Smooth muscle cell (in vitro differentiated cells): ENCODE measurements around the gene LHFPL5. TPM values are rescaled to one million over a fixed set of nuclear protein-coding genes. Genes with fewer than 3 reads are reported as not detected.

Source experiments
- DNase-seq: peaks from one replicate; lab custom pipeline; 2025; ENCODE audit not compliant: unreplicated experiment; lab: John Stamatoyannopoulos, UW
- H2AFZ ChIP-seq: fragments of 200-600 bp; sonication (generic); 2 replicates; pipeline ENCODE4 v1.6.0; 2016; ENCODE audit warnings: antibody characterized with exemption, low read depth, mild to moderate bottlenecking
- H3F3A ChIP-seq: fragments of 200-600 bp; sonication (generic); 2 replicates; pipeline ENCODE4 v1.6.0; 2017; ENCODE audit warnings: antibody characterized with exemption, low read depth
- H3K27ac ChIP-seq: fragments of 200-600 bp; sonication (generic); 2 replicates; pipeline ENCODE4 v1.5.1; 2016; ENCODE audit warnings: low read depth, mild to moderate bottlenecking
- H3K27me3 ChIP-seq: fragments of 200-600 bp; sonication (generic); 2 replicates; pipeline ENCODE4 v1.6.1; 2016; ENCODE audit warnings: low read depth, mild to moderate bottlenecking
- H3K36me3 ChIP-seq: fragments of 200-600 bp; sonication (generic); 2 replicates; pipeline ENCODE4 v1.5.1; 2016; ENCODE audit warnings: low read depth
- H3K4me1 ChIP-seq: fragments of 200-600 bp; sonication (generic); 2 replicates; pipeline ENCODE4 v1.5.1; 2016; ENCODE audit warnings: low read depth
- H3K4me2 ChIP-seq: fragments of 200-600 bp; sonication (generic); 2 replicates; pipeline ENCODE4 v1.6.0; 2016; ENCODE audit warnings: mild to moderate bottlenecking
- H3K4me3 ChIP-seq: fragments of 200-600 bp; sonication (generic); 2 replicates; pipeline ENCODE4 v1.5.1; 2016; ENCODE audit warnings: mild to moderate bottlenecking
- H3K79me2 ChIP-seq: fragments of 200-600 bp; sonication (generic); 2 replicates; pipeline ENCODE4 v1.6.0; 2016; ENCODE audit warnings: low read depth, mild to moderate bottlenecking
- H3K9ac ChIP-seq: fragments of 200-600 bp; sonication (generic); 2 replicates; pipeline ENCODE4 v1.6.0; 2016; ENCODE audit warnings: low read depth
- H3K9me3 ChIP-seq: fragments of 200-600 bp; sonication (generic); replicated peaks from 2 replicates; pipeline ENCODE4 v1.5.1; 2016; ENCODE audit warnings: low read depth
- H4K20me1 ChIP-seq: fragments of 200-600 bp; sonication (generic); 2 replicates; pipeline ENCODE4 v1.6.0; 2016; ENCODE audit warnings: low read depth
- WGBS: methylation state at CpG from one replicate; pipeline ENCODE4 v1.1.7; 2016; ENCODE audit warnings: low lambda C conversion rate; 5-methylcytosine and 5-hydroxymethylcytosine counted together
- polyA plus RNA-seq: library from polyadenylated mRNA; unstranded; fragments of >200 nt; fragmentation: Nextera tagmentation; extraction: Ambion mirVana; gene quantifications from 2 replicates; pipeline ENCODE4 v1.2.1, GENCODE V29; 2016
- total RNA-seq: library from RNA; depleted of rRNA; stranded (reverse); fragments of >200 nt; gene quantifications from 2 replicates; pipeline ENCODE4 v1.2.3, GENCODE V29; 2014
- TF ChIP-seq, protein P1 (sequence below): fragments of 200-600 bp; sonication (generic); IDR thresholded peaks from 2 replicates; pipeline ENCODE4 v1.5.1; 2017; ENCODE audit warnings: borderline replicate concordance, mild to moderate bottlenecking, antibody characterized with exemption; ENCODE audit not compliant: insufficient read depth, poor library complexity, severe bottlenecking

Gene LHFPL5
- total and polyA plus RNA-seq, 2 experiments from 2014 or later: not detected

DNA sequence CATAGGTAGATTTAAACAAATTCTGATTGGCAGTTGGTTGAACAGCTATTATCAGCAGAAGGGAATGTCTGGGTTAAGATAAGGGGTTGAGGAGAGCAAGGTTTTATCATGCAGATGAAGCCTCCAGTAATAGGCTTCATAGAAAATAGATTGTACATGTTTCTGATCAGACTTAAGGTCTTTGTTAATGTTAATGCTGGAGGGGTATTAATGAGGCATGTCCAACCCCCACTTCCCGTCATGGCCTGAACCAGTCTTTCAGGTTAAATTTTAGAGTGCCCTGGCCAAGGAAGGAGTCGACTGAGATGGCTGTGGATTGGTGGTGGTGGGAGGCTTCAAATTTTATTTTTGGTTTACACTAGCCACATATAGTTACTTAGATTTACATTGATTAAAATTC, 21.0 kb upstream of the LHFPL5 start:
- Histone ChIP-seq H3K36me3 (no peaks in the 10 kb centered on the region), H3K27ac (no peak overlapping the region), H3K9me3 (no peaks in the 10 kb centered on the region), H3K4me1 (no peaks in the 10 kb centered on the region), H3F3A (no peaks in the 10 kb centered on the region), H3K79me2 (no peaks in the 10 kb centered on the region), H3K4me2 (no peak overlapping the region), H2AFZ (no peak overlapping the region), H4K20me1 (no peaks in the 10 kb centered on the region), H3K4me3 (no peak overlapping the region), H3K9ac (no peak overlapping the region), H3K27me3 (peaks cover 24% of the 10 kb centered on the region)
- 74% methylated on average over 2 of the region's 2 CpGs for WGBS
- TF ChIP-seq, protein P1, sequence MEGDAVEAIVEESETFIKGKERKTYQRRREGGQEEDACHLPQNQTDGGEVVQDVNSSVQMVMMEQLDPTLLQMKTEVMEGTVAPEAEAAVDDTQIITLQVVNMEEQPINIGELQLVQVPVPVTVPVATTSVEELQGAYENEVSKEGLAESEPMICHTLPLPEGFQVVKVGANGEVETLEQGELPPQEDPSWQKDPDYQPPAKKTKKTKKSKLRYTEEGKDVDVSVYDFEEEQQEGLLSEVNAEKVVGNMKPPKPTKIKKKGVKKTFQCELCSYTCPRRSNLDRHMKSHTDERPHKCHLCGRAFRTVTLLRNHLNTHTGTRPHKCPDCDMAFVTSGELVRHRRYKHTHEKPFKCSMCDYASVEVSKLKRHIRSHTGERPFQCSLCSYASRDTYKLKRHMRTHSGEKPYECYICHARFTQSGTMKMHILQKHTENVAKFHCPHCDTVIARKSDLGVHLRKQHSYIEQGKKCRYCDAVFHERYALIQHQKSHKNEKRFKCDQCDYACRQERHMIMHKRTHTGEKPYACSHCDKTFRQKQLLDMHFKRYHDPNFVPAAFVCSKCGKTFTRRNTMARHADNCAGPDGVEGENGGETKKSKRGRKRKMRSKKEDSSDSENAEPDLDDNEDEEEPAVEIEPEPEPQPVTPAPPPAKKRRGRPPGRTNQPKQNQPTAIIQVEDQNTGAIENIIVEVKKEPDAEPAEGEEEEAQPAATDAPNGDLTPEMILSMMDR: no peak
- no peak for DNase-seq

DNA sequence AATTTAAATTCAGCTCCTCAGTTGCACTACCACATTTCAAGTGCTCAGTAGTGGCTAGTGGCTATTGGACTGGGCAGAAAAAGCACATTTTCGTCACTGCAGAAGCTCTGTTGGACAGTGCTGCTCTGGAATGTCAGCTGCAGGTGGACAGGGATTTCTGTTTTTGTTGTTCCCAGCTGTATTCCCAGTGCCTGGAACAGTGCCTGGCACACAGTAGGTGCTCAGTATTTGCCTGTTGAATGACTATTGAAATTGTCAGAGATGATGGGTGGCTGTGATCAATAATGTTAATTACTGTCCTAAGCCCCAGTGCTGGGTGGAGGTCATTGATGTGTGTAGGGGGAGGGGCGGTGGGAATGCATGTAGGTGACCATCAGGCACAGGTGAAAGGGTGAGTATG, 18.9 kb upstream of the LHFPL5 start:
- H2AFZ ChIP-seq: no peak overlapping the region
- no peak for DNase-seq
- no peaks in the 10 kb centered on the region for H3K4me1 ChIP-seq
- no peak overlapping the region for H3K4me2 ChIP-seq
- no peaks in the 10 kb centered on the region for H4K20me1 ChIP-seq
- TF ChIP-seq, protein P1: no peak
- no peaks in the 10 kb centered on the region for H3K9me3 ChIP-seq
- no peaks in the 10 kb centered on the region for H3K36me3 ChIP-seq
- no peak overlapping the region for H3K27ac ChIP-seq
- H3K4me3 ChIP-seq: no peak overlapping the region
- H3K9ac ChIP-seq: no peak overlapping the region
- no peaks in the 10 kb centered on the region for H3F3A ChIP-seq
- peaks cover 24% of the 10 kb centered on the region for H3K27me3 ChIP-seq
- 88% methylated on average over 2 of the region's 2 CpGs for WGBS
- no peaks in the 10 kb centered on the region for H3K79me2 ChIP-seq

DNA sequence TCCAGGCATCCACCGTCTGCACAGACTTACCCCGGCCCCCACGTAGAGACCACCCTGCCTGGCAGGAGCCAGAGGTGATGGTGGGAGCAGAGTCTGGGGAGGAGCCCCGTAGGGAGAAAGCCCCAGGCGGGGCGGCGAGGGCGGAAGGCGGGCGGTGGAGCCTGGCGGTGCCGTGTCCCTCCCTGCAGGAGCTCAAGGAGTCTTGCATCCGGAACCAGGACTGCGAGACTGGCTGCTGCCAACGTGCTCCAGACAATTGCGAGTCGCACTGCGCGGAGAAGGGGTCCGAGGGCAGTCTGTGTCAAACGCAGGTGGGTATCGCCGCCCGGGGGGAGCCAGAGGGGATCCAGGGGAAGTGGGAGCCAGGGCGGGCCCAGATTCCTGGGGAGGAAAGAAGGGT, 18.3 kb upstream of the LHFPL5 start:
- no peak for DNase-seq
- H3K36me3 ChIP-seq: no peaks in the 10 kb centered on the region
- no peak overlapping the region for H3K4me2 ChIP-seq
- H3K9me3 ChIP-seq: no peaks in the 10 kb centered on the region
- 88% methylated on average over 25 of the region's 25 CpGs for WGBS
- TF ChIP-seq, protein P1: no peak
- no peaks in the 10 kb centered on the region for H4K20me1 ChIP-seq
- H2AFZ ChIP-seq: no peak overlapping the region
- no peaks in the 10 kb centered on the region for H3K79me2 ChIP-seq
- H3K9ac ChIP-seq: no peak overlapping the region
- H3K4me1 ChIP-seq: no peaks in the 10 kb centered on the region
- H3K4me3 ChIP-seq: no peak overlapping the region
- H3K27me3 ChIP-seq: peaks cover 24% of the 10 kb centered on the region
- H3F3A ChIP-seq: no peaks in the 10 kb centered on the region
- H3K27ac ChIP-seq: no peak overlapping the region
